ENCODE measurements around the gene LRRN4.

LRRN4 gene

GRCh38 chr20:6030453-6031080 lies 23.3 kb downstream of the LRRN4 start:
- H3K36me3 ChIP-seq (ENCODE audit: control insufficient read depth, insufficient read depth, low read length): peaks cover 8% of the 10 kb centered on the region
- DNase-seq (ENCODE audit: extremely low read depth, insufficient read length): no peak
- TF ChIP-seq, protein P1, sequence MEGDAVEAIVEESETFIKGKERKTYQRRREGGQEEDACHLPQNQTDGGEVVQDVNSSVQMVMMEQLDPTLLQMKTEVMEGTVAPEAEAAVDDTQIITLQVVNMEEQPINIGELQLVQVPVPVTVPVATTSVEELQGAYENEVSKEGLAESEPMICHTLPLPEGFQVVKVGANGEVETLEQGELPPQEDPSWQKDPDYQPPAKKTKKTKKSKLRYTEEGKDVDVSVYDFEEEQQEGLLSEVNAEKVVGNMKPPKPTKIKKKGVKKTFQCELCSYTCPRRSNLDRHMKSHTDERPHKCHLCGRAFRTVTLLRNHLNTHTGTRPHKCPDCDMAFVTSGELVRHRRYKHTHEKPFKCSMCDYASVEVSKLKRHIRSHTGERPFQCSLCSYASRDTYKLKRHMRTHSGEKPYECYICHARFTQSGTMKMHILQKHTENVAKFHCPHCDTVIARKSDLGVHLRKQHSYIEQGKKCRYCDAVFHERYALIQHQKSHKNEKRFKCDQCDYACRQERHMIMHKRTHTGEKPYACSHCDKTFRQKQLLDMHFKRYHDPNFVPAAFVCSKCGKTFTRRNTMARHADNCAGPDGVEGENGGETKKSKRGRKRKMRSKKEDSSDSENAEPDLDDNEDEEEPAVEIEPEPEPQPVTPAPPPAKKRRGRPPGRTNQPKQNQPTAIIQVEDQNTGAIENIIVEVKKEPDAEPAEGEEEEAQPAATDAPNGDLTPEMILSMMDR (IDR thresholded peaks at IDR 0.05; ENCODE audit: insufficient read depth, low read length, poor library complexity, severe bottlenecking): no peak
- H3K4me3 ChIP-seq (replicated peaks; ENCODE audit: low read depth, low read length): no peak overlapping the region
- no peaks in the 10 kb centered on the region for H3K27me3 ChIP-seq (replicated peaks; ENCODE audit: control insufficient read depth, insufficient read depth, low read length)

GRCh38 chr20:6029538-6029937 lies 24.3 kb downstream of the LRRN4 start:
- TF ChIP-seq, protein P1 (IDR thresholded peaks at IDR 0.05; ENCODE audit: insufficient read depth, low read length, poor library complexity, severe bottlenecking): no peak
- H3K36me3 ChIP-seq (ENCODE audit: control insufficient read depth, insufficient read depth, low read length): peaks cover 10% of the 10 kb centered on the region

DNA sequence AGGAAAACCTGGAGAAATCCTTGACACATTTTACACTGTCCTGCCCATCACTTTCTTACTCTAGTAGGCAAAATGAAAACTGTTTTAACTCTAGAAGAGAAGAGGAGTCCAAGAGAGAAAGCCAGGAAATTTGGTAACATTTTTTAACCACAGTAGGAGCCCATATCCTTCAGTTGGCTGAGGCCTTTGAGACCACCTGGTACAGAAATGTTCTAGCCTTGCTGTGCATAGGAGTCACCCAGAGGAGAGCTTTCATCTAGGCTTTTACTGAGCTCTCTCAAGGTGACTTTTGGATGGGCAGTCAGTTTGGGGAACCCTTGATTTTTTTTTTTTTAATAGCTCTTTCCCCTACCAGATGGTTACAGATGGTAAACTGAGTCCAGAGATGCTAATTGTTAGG lies 25.0 kb downstream of the LRRN4 start:
- peaks cover 8% of the 10 kb centered on the region for H3K36me3 ChIP-seq (ENCODE audit: control insufficient read depth, insufficient read depth, low read length)
- no peak for DNase-seq (ENCODE audit: extremely low read depth, insufficient read length)
- TF ChIP-seq, protein P1 (IDR thresholded peaks at IDR 0.05; ENCODE audit: insufficient read depth, low read length, poor library complexity, severe bottlenecking): no peak
- no peak overlapping the region for H3K4me3 ChIP-seq (replicated peaks; ENCODE audit: low read depth, low read length)
- no peaks in the 10 kb centered on the region for H3K27me3 ChIP-seq (replicated peaks; ENCODE audit: control insufficient read depth, insufficient read depth, low read length)

More at GRCh38 chr20:6029538-6029937, 24.3 kb downstream of the LRRN4 start:
- Histone ChIP-seq H3K27me3 (replicated peaks; ENCODE audit: control insufficient read depth, insufficient read depth, low read length) (no peaks in the 10 kb centered on the region), H3K4me3 (replicated peaks; ENCODE audit: low read depth, low read length) (no peak overlapping the region)
- no peak for DNase-seq (ENCODE audit: extremely low read depth, insufficient read length)

- no peak overlapping the region for H3K4me3 ChIP-seq (replicated peaks; ENCODE audit: low read depth, low read length)
- TF ChIP-seq, protein P1 (IDR thresholded peaks at IDR 0.05; ENCODE audit: insufficient read depth, low read length, poor library complexity, severe bottlenecking): no peak
- H3K27me3 ChIP-seq (replicated peaks; ENCODE audit: control insufficient read depth, insufficient read depth, low read length): no peaks in the 10 kb centered on the region
- peaks cover 6% of the 10 kb centered on the region for H3K36me3 ChIP-seq (ENCODE audit: control insufficient read depth, insufficient read depth, low read length)
- no peak for DNase-seq (ENCODE audit: extremely low read depth, insufficient read length)
Observed at GRCh38 chr20:6026051-6026450, 27.8 kb downstream of the LRRN4 start.

- TF ChIP-seq, protein P1 (IDR thresholded peaks at IDR 0.05; ENCODE audit: insufficient read depth, low read length, poor library complexity, severe bottlenecking): no peak
- Histone ChIP-seq H3K4me3 (replicated peaks; ENCODE audit: low read depth, low read length) (no peak overlapping the region), H3K36me3 (ENCODE audit: control insufficient read depth, insufficient read depth, low read length) (peaks cover 6% of the 10 kb centered on the region), H3K27me3 (replicated peaks; ENCODE audit: control insufficient read depth, insufficient read depth, low read length) (no peaks in the 10 kb centered on the region)
- DNase-seq (ENCODE audit: extremely low read depth, insufficient read length): no peak
Observed at GRCh38 chr20:6024768-6025167, 29.1 kb downstream of the LRRN4 start.

GRCh38 chr20:6017880-6018279 lies 36.0 kb downstream of the LRRN4 start:
- DNase-seq (ENCODE audit: extremely low read depth, insufficient read length): no peak
- TF ChIP-seq, protein P1 (IDR thresholded peaks at IDR 0.05; ENCODE audit: insufficient read depth, low read length, poor library complexity, severe bottlenecking): no peak
- Histone ChIP-seq H3K27me3 (replicated peaks; ENCODE audit: control insufficient read depth, insufficient read depth, low read length) (no peaks in the 10 kb centered on the region), H3K36me3 (ENCODE audit: control insufficient read depth, insufficient read depth, low read length) (peaks cover 6% of the 10 kb centered on the region), H3K4me3 (replicated peaks; ENCODE audit: low read depth, low read length) (no peak overlapping the region)
